GM12873 (cell line): ENCODE measurements around the gene WNK2.

Experiments used
- CTCF ChIP-seq: IDR thresholded peaks from 2 replicates; pipeline ENCODE4 v1.5.1; 2012; ENCODE audit warnings: low read depth, mild to moderate bottlenecking, moderate library complexity, low read length, control low read depth; ENCODE audit not compliant: insufficient read depth; ENCODE audit errors: missing control alignments

WNK2 gene

GRCh38 chr9:93188426-93189368 is 4.8 kb downstream of the WNK2 start:
- no peak for TF ChIP-seq CTCF

GRCh38 chr9:93189369-93190132 is 5.6 kb downstream of the WNK2 start:
- TF ChIP-seq CTCF, result no peak

GRCh38 chr9:93190133-93190525 is 6.2 kb downstream of the WNK2 start:
- no peak for TF ChIP-seq CTCF

- TF ChIP-seq CTCF, result no peak
Measured at GRCh38 chr9:93190656-93191353, 6.9 kb downstream of the WNK2 start.

- no peak for TF ChIP-seq CTCF
Measured at GRCh38 chr9:93191354-93191660, 7.4 kb downstream of the WNK2 start.

- no peak for TF ChIP-seq CTCF
Measured at GRCh38 chr9:93192721-93193387, 8.9 kb downstream of the WNK2 start.
